ENCODE measurements around the gene ZSCAN10.
"Not testable (repeated sequence)": the region's sequence is repeated elsewhere in the genome, so short reads cannot be mapped to it uniquely, and the experiment has no call there.

The ZSCAN10 gene

DNA sequence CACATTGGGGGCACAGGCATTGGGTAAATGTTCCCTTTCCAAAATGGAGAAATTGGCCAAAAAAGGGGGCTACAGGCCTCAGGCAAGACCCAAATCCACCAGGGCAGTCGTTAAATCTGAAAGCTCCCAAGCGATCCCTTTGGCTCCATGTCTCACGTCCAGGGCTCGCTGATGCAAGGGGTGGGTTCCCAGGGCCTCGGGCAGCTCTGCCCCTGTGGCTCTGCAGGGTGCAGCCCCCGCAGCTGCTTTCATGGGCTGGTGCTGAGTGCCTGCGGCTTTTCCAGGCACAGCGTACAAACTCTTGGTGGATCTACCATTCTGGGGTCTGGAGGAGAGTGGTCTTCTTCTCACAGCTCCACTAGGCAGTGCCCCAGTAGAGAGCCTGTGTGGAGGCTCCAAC lies 15.7 kb downstream of the ZSCAN10 start:
- DNase-seq = not testable (repeated sequence)

GRCh38 chr16:3081957-3082356 lies 17.1 kb downstream of the ZSCAN10 start:
- DNase-seq = not testable (repeated sequence)

- no peak for DNase-seq
Observed at GRCh38 chr16:3080024-3080423, 19.1 kb downstream of the ZSCAN10 start.

GRCh38 chr16:3076577-3076976 lies 22.5 kb downstream of the ZSCAN10 start:
- DNase-seq = no peak

DNA sequence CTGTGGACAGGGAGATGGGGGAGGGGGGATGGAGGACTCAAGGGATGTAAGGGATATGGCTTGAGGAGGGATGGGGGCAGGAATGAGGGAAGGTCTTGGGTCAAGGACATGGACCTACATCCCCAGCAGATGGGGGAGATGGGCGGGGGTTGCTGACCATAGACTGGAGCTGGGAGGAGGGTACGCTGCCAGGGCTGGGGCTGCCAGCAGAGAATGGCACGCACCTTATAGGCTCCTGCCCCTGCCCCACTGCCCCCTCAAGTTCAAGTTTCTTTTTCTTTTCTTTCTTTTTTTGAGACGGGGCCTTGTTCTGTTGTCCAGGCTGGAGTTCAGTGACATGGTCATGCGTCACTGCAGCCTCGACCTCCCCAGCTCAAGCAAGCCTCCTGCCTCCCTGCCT lies 23.1 kb downstream of the ZSCAN10 start:
- not testable (repeated sequence) for DNase-seq

DNA sequence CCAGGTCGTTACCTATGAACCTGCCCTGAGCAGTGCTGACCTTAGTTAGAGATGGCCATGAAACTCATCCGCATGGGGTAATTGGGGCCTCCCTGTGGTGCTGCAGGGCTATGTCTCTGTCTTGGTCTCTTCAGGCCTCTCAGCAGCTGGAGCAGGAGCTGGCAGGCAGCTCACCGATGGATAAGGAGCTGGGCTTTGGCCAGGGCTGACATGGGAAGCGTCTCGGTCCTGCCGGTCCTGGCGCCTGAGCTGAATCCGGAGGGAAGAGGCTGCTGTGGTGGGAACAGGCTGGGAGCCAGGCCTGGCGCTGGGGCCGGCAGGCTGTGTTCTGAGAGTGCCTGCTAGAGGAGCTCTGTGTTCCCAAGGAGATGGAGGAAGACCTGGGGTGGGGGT lies 23.6 kb downstream of the ZSCAN10 start:
- DNase-seq = no peak

DNA sequence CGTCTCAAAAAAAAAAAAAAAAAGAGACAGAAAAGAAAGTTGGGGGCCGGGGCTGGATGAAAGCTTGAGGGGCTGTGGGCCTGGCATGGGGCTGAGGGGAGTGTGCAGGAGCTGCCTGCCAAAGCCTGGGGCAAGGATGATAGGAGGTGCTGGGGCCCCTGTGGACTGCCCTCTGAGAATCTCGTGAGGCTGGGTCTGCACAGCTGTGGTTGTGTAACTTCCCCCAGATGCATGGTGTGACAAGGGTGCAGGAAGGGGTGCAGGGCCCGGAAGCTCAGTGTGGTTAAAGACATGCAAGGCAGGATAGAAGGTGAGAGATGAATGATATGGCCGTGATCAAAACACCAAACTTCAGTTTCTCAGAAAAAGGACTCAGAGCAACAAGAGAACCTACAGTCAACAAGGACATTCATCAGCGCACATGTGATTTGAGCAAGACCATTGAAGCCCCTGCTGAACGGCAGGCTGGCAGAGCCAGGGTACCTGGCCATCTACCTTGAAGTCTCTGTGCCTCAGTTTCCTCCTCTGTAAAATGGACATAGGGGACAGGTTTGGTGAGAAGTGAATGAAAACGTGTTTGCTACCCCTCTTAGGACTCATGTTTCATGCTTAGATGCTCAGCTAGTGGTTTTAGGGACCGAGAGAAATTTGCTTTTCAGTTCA lies 24.1 kb downstream of the ZSCAN10 start:
- DNase-seq = no peak

DNA sequence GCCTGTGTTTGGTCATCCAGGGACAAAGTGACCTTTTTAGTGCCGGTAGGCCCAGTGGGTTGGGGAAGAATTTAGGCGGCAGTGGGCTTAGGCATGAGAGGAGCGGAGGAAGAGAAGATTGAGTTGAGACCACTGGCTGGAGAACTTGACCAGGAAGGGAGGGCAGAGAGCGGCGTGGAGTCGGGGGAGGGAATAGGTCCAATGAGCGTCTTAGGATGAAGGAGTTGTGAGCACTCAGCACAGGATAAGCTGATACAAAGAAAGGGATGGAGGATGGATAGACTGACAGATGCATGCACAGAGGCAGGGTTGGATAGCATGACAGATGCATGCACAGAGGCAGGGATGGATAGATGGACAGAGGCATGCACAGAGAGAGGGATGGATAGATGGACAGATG lies 25.6 kb downstream of the ZSCAN10 start:
- DNase-seq = no peak

DNA sequence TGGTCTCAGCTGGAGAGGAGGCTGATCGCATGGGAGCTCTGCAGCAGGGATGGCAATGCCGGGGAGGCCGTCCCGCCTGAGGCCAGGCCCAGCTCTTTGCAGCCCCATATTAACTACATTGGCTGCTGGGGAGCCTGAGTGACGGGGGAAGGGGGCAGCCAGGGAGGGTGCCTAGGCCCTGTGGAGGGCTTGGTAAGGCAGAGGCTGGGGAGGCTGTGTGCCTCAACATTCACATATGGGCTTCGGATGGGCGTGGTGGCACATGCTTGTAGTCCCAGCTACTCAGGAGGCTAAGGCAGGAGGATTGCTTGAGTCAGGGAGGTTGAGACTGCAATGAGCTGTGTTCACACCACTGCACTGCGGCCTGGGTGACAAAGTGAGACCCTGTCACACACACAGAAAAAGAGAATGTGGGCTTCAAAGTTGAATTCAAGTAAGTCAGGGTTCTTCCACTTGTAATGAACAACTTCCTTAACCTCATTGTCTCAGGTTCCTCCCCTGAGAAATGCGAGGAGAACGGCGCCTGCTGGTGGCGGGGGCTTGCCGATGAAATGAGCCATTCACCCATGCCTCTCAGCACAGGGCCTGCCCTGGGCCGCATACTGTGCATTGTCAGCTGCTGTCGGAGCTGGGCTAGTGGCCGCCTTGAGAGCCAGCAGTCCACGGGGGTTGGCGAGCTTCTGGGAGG lies 26.4 kb downstream of the ZSCAN10 start:
- not testable (repeated sequence) for DNase-seq

GRCh38 chr16:3072148-3072547 lies 26.9 kb downstream of the ZSCAN10 start:
- DNase-seq = not testable (repeated sequence)

GRCh38 chr16:3071655-3072054 lies 27.4 kb downstream of the ZSCAN10 start:
- DNase-seq = no peak

DNA sequence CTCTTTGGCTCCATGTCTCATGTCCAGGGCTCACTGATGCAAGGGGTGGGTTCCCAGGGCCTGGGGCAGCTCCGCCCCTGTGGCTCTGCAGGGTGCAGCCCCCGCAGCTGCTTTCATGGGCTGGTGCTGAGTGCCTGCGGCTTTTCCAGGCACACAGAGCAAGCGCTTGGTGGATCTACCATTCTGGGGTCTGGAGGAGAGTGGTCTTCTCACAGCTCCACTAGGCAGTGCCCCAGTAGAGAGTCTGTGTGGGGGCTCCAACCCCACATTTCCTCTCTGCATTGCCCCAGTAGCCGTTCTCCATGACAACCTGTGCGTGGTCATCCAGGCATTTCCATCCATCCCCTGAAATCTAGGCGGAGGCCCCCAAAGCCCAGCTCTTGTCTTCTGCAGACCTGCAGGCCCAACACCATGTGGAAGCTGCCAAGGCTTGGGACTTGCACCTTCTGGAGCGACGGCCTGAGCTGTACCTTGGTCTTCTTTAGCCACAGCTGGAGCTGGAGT lies 28.4 kb downstream of the ZSCAN10 start:
- no peak for DNase-seq

GRCh38 chr16:3069146-3069545 lies 29.9 kb downstream of the ZSCAN10 start:
- DNase-seq = not testable (repeated sequence)

DNA sequence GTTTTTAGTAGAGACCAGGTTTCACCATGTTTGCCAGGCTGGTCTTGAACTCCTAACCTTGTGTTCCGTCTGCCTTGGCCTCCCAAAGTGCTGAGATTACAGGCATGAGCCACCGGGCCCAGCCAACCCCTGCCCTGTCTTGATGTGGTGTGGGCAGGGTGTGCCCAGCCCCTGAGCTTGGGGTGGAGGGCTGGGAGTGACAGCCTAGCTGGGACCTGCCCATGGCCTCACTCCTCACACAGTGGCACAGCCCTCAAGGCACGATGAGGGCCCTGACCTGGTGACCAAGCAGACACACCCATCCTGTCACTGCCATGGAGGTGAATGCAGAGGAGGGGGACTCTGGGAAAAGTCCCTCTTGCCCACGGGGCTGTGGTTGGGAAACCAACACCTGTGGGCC lies 30.6 kb downstream of the ZSCAN10 start:
- no peak for DNase-seq

DNA sequence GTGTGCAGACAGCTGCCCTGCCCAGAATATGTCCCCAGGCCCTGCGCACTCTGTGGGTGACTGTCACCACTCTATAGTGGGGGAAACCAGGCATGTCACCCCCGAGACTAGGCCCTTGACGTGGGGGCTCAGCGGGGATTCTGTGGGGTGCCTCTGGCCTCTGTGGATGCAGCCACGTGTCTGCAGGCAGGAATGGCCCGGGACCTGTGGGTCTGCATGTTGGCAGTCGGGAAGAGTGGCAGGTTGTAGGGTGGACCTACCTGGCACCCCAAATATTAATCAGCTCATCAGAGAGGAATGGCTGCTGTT lies 32.7 kb downstream of the ZSCAN10 start:
- no peak for DNase-seq

- DNase-seq = no peak
Observed at GRCh38 chr16:3065742-3066439, 33.2 kb downstream of the ZSCAN10 start.

- no peak for DNase-seq
Observed at GRCh38 chr16:3065069-3065741, 33.9 kb downstream of the ZSCAN10 start, which contains the start of gene IL32. Gene IL32 (plus strand): TSS chr16:3065640. CDS start chr16:3065812, 172 bp downstream.

DNA sequence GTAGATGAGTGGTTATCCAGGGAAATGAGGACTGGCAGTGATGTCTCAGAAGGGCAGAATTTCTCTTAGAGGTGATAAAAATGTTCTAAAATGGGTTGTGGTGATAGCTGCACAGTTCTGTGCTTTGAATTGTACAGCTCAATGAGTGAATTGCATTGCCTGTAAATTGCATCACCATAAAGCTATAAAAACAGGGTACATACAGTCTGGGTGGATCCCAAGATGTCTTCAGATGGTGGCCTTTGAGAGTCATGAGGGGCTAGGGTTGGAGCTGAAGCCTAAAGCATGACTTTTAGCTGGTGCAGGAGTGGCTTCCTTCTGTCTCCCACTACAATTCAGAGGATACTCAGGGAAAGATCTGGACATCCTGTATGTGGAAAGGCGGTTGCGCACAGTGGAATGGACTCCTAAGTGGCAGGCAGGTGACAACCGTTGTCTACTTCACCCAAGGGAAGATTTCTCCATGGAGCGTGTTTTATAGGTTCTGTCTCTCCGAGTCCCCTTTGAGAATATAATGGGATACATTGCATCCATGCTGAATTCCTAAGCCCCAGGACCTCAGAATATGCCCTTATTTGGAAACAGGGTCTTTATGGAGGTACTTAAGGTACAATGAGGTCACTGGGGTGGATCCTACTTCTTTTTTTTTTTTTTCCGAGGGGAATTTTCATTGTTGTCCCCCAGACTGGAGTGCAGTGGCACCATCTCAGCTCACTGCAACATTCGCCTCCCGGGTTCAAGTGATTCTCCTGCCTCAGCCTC lies 35.3 kb downstream of the ZSCAN10 start:
- no peak for DNase-seq

DNA sequence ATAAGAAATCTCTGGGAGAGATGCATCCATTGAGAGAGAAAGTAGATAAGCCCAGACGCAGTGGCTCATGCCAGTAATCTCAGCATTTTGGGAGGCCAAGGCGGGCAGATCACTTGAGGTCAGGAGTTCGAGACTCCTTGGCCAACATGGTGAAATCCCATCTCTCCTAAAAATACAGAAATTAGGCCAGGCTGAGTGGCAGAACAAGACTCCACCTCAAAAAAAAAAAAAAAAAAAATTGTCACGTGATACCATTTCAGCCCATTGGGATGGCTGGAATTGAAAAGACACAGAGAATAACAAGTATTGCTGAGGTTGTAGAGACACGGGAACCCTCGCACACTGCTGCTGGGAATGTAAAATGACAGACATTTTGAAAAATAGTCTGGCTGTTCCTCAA lies 36.5 kb downstream of the ZSCAN10 start:
- no peak for DNase-seq

DNA sequence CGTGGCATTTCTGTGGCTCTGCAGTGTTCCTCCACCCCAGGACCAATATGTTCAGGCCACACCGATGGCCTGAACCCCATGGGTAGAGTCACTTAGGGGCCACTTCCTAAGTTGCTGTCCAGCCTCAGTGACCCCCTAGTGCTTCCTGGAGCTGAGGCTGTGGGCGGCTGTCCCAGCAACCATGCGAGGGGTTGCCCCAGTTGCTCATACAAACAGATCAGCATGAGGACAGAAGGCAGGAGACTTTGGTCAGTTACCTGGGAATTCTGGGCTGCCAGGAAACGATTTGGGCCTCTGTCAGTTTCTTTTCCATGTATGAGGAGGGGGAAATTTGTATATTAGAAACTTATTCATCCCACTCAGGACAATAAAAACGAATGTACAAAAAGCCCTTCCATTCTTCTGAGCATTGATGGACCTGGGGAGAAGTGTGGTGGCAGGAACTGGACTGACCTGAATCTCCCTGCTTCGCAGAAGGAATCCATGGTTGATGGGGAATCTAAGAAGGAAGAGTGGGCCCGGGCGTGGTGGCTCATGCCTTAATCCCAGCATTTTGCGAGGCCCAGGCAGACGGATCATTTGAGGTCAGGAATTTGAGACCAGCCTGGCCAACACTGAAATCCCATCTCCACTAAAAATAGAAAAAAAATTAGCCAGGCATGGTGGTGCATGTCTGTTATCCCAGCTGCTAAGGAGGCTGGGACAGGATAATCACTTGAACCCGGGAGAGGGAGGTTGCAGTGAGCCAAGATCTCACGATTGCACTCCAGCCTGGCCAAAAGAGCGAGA lies 38.6 kb downstream of the ZSCAN10 start:
- DNase-seq = no peak

GRCh38 chr16:3059723-3060242 lies 39.3 kb downstream of the ZSCAN10 start:
- no peak for DNase-seq
